NCI-H2227 (cell line): Measurements from ENCODE around the gene PTPRA.
A peak's percentile ranks its signal among the peaks of the same experiment; 100 is the strongest.
"Not testable (repeated sequence)": the region's sequence is repeated elsewhere in the genome, so short reads cannot be mapped to it uniquely, and the experiment has no call there.

Experiments
- DNase-seq: peaks from one replicate; lab custom pipeline; 2025; ENCODE audit not compliant: unreplicated experiment; lab: John Stamatoyannopoulos, UW

The PTPRA gene

DNA sequence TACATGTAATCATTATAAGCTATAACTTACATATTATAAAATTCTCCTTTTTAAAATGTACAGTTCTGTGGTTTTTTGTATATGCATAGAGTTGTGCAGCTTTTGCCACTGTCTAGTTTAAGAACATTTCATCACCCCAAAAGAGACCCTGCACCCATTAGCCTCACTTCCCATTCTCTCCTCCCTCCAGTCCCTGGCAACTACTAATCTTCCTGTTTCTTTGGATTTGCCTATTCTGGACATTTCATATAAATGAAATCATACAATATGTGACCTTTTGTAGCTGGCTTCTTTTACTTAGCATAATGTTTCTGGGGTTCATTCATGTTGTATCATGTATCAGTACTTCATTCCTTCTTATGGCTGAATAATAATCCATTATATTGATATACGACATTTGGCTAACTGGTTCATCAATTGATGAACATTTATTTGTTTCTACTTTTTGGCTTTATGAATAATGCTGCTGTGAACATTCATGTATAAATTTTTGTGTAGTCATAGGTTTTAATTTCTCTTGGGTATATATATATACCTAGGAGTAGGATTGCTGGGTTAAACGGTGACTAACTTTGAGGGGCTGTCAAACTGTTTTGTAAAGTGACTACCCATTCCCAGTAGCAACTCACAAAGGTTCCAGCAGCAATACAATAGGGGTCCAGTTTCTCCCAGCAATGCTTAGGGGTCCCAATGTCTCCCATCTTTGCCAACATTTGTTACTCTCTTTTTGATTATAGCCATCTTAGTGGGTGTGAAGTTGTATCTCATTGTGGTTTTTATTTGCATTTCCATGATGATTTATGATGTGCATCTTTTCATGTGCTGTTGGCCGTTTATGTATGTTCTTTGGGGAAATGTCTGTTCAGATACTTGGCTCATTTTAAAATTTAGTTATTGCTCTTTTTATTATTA, 10.7 kb downstream of the PTPRA start:
- DNase-seq, result no peak

DNA sequence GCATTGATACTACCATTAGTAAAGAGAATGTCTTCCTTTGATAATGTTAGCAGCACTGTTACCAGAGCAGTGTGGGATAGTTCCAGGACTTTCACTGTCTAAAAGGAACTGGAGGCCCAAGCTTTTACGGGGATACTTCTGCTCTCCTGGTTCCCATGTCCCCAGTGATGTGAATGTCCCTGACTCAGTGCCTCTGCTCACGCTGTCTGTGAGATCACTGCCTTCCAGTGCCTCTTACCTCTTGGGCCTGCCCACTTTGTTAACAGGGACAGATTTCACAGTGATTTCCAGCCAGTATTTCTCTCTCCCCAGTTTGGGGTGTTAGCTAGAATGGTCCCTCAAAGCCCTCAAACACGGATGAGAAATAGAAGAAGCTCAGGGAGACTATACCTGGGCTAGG, 14.4 kb downstream of the PTPRA start:
- no peak for DNase-seq

DNA sequence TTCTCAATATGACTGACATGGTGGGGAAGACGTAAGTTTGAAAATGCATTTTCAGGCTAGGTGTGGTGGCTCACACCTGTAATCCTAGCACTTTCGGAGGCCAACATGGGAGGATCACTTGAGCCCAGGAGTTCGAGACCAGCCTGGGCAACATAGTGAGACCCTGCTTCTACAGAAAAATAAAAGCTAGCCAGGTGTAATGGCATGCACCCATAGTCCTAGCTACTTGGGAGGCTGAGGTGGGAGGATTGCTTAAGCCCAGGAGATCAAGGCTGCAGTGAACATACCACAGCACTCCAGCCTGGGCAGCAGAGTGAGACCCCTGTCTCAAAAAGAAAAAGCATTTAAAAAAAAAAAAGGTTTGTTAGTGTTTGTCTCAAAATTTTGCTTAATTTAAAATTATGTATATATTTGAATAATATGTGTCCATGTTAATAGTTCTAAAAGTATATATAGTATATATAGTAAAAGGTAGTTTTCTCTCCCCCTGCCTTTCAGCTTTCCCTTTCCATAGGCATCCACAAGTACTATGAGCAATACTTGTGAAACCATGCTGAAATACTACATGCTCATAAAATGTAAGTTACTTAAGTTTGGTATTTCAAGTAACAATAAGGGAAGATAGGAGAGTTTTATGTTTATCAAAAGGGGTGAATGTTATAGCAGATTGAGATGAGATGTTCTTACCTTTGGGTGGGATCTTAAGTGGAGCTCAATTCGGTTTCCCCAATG, 15.1 kb downstream of the PTPRA start:
- no peak for DNase-seq

DNA sequence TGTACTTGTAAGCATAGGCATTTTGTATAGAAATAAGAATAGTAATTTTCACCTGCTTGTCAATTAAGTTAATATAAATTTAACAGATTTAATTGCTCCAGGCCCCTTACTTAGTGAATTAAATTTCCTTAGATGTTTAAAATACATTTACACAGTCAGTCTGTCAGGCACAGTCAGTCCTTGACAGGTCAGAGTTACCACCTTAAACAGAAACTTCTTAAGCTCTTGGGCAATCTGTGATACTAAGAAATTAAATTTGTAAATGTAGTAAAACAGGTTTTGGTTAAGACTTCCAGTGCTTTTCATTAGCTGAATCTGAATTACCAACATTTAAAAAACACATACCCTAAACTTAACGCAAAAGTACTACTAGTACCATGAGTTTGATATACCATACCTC, 15.9 kb downstream of the PTPRA start:
- no peak for DNase-seq

DNA sequence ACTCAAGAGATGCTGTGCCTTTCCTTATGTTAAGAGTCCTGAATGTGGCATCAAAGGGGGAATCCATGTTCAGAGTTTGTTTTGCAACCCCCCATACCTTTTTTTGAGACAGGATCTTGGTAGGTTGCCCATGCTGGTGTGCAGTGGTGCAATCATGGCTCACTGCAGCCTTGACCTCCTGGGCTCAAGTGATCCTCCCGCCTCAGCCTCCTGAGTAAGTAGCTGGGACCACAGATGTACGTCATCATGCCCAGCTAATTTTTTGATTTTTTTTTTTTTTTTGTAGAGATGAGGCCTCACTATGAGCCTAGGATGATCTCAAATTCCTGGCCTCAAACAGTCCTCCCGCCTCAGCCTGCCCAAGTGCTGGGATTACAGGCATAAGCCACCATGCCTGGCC, 16.5 kb downstream of the PTPRA start:
- no peak for DNase-seq

DNA sequence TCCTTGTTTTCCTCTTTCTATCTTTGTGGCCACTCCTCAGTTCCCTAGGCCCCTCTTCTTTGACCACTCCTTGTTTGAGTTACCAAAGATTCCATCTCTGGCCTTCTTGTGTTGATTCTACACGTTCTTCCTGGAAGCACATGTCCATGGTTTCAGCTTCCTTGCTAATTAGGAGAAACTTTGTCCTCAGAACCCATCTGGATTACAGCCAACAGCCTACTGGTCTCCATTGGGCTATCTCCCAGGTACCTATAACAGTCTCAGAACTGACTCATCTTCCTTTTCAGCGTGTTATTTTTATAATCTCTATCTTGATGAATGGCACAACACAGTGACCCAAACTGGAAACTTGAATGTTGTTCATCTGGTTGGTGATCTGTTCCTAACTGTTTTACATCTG, 17.5 kb downstream of the PTPRA start:
- DNase-seq, result no peak

DNA sequence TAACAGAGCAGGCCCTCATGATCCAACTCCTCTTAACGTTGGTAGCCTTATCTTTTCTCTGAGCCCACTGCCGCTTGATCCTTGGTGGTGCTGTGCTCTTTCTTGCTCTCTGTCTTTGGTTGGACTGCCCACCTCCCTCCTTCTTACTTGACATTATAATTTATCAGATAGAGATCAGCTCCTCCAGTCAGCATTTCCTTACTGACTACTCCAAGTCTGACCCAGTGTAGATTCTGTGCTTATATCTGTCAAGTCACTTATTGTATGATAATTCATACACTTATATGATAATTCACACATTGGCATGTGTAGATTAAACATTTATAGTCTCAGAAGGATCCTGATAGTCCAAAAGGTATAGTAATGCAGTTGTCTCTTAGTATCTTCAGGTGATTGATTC, 18.1 kb downstream of the PTPRA start:
- DNase-seq, result no peak

DNA sequence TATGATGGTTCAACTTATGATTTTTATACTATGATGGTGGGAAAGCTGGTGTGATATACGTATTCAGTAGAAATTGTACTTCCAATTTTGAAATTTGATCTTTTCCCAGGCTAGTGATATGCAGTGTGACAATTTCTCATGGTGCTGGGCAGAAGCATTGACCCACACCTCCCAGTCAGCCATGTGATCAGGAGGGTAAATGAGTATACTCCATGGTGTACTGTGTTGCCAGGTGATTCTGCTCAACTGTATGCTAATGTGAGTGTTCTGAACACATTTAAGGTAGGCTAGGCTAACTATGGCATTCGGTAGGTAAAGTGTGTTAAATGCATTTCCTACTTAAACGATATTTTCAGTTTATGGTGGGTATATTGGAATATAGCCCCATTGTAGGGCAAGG, 19.1 kb downstream of the PTPRA start:
- DNase-seq, result no peak

DNA sequence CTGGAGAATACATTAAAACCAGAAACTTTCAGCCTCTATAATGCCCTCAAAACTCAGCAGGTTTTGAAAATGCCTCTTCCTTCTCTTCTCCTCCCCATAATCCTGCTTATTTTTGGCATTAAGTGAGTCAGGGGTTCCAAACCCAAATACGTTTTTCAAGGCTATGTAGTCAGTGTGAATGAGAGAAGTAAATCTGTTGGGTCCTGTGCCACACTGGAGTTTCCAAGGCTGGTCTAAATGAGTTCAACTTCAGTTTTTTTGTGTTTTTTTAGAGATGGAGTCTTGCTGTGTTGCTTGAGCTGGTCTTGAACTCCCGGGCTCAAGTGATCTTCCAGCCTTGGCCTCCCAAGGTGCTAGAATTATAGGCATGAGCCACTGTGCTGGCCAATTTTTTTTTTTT, 20.9 kb downstream of the PTPRA start:
- no peak for DNase-seq

DNA sequence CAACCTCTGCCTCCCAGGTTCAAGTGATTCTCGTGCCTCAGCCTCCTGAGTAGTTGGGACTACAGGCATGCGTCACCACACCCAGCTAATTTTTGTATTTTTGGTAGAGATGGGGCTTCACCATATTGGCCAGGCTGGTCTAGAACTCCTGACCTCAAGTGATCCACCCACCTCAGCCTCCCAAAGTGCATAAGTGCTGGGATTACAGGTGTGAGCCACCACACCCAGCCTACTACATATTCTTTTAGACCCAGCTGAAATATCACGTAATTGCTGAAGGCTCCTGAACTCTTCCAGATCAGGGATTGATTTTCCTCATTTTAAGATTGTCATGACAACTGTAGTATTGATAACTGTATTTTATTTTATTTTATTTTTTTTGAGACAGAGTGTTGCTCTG, 21.9 kb downstream of the PTPRA start:
- DNase-seq, result not testable (repeated sequence)

DNA sequence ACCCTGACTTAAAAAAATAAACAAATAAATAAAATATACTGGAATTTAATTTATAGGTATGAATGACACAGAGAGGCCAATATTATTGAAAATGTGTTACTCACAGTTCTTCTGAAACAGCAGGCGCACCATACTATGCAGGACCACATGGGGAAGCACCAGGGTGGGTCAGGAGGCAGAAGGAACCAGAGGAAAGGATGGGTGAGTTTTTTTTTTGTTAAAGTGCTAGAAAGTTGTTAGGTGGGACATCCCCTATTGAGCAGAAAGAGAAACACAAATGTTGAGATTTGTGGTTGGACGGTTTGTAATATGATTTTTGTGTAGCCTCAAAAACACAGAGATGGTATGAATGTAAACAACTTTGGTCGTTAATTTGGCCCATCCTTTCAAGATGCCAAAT, 26.0 kb downstream of the PTPRA start:
- DNase-seq, result no peak

DNA sequence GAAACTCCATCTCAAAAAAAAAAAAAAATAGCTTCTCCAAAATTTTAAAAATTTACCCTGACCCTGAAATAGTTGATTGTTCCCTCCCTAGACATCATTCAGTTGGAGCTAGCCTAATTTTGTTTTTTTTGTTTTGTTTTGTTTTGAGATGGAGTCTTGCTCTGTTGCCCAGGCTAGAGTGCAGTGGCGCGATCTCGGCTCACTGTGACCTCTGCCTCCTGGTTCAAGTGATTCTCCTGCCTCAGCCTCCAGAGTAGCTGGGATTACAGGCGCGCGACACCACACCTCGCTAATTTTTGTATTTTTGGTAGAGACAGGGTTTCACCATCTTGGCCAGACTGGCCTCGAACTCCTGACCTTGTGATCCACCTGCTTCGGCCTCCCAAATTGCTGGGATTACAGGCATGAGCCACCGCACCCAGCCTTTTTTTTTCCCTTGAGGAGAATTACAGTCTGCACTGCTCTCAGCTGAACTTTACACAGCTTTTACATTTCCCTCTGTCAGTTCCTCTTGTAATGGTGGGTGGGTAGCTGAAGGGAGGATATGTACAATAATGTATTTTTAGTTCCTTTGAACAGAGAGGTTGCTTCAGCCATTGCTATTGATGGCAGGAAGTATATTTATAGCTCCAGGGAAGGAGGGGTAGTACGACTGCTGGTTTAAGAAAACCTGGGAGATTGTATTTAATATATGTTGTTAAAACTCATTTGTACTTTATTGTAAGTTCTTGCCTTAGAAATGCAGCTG, 27.7 kb downstream of the PTPRA start:
- DNase-seq, result no peak

DNA sequence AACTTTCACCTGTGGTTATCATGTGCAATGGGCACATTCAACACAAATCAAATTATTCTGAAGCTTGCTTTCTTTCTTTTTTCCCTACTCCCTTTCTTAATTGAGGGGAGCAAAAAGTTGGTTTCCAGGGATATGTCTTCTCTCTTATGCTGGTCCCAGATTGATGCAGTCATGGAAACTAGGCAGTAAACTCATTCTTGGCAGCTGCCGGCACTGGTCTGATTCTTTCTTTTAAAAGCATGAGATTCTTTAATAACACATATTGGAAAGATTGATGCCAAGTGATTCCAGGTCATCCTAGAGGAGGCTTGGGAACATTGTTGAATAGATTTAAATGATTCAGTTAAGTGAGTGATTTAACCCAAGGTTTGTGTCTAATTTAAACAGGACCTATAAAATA, 29.0 kb downstream of the PTPRA start:
- DNase-seq, result no peak

DNA sequence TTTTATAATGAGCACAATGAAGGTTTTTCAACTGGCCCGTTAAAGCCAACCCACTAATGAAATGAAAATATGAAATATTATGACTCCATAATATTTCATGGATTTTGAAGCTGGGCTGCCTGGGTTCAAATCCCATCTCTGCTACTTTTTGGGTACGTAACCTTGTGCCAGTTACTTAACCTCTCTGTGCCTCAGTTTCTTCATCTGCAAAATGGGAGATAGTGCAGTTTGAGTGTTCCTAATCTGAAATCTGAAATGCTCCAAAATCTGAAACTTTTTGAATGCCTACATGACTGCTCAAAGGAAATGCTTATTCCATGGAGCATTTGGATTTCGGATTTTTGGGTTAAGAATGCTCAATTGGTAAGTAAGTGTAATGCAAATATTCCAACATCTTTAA, 29.5 kb downstream of the PTPRA start:
- DNase-seq, result no peak

DNA sequence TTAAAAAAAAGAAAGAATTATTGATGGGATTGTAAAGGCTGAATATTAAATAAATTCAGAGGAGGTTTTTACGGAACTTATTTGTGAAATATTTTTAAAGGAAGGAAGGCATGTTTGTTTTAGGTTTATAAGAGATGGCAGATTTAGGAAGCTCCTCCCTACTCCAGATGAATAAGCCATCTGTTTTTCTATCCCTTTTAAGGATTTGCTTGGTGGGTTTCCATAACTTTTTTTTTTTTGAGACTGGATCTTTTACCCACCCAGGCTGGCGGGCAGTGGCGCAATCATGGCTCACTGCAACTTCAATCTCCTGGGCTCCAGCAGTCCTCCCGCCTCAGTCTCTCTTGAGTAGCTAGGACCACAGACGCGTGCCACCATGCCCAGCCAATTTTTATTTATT, 30.4 kb downstream of the PTPRA start:
- DNase-seq, result no peak

DNA sequence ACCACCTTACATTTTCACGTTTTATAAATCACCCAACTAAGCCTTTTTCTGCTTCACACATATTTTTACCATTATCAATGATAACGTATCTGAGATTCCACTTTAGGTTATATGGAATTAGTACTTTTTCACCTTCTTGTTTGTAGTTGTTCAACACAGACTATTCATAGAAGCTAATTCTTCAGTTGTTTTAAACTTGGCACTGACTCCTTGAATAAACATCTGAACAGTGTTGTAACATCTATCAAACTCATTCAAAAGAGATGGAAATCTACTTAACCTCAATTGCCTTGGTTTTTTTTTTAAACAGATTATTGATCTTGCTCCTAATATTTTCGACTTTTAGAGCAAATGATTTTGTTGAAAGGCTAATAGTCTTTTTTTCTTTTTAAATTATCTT, 34.2 kb downstream of the PTPRA start:
- DNase-seq, result no peak

DNA sequence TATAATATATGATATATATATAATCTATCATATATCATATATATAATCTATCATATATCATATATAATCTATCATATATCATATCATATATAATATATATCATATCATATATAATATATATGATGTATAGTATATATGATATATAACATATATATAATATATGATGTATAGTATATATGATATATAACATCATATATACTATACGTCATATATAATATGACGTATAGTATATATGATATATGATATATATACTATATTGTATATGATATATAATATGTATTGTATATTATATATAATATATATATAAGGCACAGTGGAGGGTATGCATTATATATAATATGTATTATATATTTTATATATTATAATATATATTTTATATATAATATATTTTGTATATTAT, 36.7 kb downstream of the PTPRA start:
- DNase-seq, result no peak

DNA sequence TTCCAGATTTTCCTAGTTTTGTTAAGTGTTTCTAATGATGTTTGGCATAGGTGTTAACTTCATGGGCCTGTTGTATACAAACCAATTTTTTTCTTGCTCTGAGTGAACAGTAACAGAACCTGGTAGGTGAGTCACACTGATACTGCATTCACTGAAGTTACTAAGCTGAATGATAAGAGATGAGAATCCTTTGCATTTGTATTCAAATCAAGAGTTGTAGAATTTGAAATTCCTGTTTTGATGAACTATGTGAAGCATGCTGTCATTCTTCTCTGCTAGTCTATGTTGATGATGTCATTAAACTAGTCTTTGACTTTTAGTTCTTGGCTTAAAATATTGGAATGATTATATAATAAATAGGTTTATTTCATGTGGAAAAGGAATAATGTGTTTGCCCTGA, 37.9 kb downstream of the PTPRA start:
- DNase-seq, result no peak

DNA sequence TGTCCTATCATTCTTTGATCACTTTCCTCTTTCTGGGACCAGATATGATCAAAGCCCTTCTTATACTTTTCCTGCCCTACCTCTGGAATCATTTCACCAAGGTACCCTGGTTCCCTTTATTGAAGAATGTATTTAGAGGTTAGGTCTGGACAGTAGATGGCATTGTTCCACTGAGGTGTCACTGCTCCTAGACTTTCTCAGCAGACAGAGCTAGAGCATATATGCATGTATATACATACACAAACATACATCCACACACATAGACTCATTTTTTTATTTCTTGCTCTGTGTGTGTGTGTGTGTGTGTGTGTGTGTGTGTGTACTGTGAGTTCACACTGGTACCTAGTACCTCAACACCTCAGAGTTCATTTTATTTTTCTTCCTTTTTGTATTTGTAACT, 40.9 kb downstream of the PTPRA start:
- DNase-seq, result peak; percentile 35

DNA sequence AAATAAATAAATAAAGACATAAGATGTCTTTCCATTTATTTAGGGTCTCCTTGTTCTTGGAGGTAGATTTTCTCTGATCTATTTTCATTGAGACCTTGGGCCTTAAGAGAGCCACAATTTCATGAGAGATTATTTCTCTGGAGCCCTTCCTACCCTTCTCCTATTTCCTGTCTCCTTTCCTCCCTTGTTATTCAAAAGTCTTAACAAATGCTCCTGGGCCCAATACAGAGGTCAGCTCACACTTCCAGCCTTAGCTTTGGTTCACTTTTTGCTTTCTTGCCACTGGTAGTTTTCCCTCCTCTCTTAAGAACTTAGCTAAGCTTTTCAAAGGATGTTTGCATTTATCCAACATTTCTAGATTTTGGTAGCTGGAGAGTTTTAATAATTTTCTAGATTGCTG, 44.0 kb downstream of the PTPRA start:
- DNase-seq, result no peak

DNA sequence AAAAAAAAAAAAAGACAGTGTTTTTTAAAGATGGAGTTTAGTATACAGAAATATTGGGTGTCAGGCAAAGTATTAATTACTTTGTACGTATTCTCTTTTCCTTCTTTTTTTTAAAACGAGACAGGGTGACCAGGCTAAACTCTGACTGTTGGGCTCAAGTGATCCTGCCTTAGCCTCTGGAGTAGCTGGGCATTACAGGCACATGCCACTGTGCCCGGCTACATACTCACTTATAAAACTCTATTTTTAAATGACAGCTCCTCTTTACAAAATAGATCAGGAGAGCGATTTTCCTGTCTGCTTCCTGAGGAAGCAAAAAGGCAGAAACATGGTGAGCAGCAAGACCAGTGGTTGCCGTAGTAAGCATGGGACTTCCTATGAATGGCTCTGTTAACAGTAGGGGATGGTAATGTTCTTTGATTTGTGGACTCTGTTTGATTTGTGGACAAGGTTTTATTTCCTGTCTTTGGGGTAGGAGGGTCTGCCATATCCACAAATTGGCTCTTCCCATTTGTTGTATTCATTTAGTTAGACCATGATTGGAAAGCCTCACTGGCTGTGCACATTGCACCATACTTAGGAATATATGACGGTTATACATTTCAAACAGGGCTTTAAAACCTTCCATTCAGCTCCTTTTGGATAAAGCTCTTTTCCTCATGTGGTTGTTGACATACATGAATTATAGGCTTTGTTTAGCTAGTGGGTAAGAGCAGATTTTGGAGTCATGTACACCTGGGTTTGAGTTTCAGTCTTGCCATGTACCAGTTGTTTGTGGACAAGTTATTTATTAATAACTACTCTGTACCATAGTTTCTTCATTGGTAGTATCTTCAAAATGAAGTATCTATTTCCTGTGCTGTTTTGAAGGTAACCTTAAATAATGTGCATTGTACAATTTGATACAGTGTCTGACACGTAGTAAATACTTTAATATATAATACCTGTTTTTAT, 45.1 kb downstream of the PTPRA start:
- DNase-seq, result no peak
